Stimulated activated naive B cell treated with anti-CD40 and anti-IgM and Interleukin-4, amounts not matched to agents 10 μg/mL and 1 μg/mL and 100 μg/mL, for 72 hours (primary cell): ENCODE data around the gene OPALIN.

Experiments
- ATAC-seq, 2 donors: fragments of 150-1000 bp; cut with Tn5 transposase; replicated peaks; 2 replicates each; pipeline ENCODE4 v1.10.0; 2021; ENCODE audit warnings: moderate library complexity in 1 of 2
- DNase-seq: peaks from one replicate; pipeline ENCODE4 v3.0.0; 2021
- H3K27ac Mint-ChIP-seq: one replicate; pipeline ENCODE4 v1.8.0; 2022; ENCODE audit warnings: mild to moderate bottlenecking, mixed read lengths
- H3K27me3 Mint-ChIP-seq, 2 donors: one replicate each; pipeline ENCODE4 v1.8.0; 2022; ENCODE audit warnings: mixed read lengths in 2 of 2
- H3K36me3 Mint-ChIP-seq, 2 donors: one replicate each; pipeline ENCODE4 v1.8.0; 2022; ENCODE audit warnings: mixed read lengths in 2 of 2, mild to moderate bottlenecking in 1 of 2
- H3K4me1 Mint-ChIP-seq, 2 donors: one replicate each; pipeline ENCODE4 v1.8.0; 2022; ENCODE audit warnings: mixed read lengths in 2 of 2, mild to moderate bottlenecking in 1 of 2
- H3K4me3 Mint-ChIP-seq, 2 donors: one replicate each; pipeline ENCODE4 v1.8.0; 2022; ENCODE audit warnings: mild to moderate bottlenecking in 2 of 2, mixed read lengths in 2 of 2, moderate library complexity in 1 of 2
- H3K9me3 Mint-ChIP-seq, 2 donors: one replicate each; pipeline ENCODE4 v1.8.0; 2022; ENCODE audit warnings: mixed read lengths in 2 of 2, mild to moderate bottlenecking in 1 of 2

Gene OPALIN

DNA sequence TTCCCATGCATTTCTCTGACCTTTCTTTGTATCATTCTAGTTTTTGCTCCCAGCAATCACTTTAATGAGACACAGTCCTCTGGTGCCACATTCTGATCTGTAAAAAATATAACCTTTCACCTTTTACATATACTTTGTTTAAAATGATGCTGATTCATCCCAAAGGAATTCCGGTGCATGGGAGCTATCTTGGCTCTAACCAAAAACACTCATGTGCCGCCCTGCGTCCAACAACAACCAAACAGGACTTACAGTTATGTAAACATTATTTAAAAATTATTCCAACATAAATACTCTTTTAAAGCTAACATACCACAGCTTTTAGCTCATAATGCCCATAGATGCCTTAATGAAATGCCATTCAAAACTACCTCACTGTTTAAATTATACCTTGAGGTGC is 7.7 kb upstream of the OPALIN start:
- no peak overlapping the region for H3K27ac Mint-ChIP-seq
- no peaks in the 10 kb centered on the region for H3K27me3 Mint-ChIP-seq
- no peaks in the 10 kb centered on the region for H3K36me3 Mint-ChIP-seq
- no peak for DNase-seq
- H3K9me3 Mint-ChIP-seq, result no peaks in the 10 kb centered on the region
- H3K4me3 Mint-ChIP-seq, result no peak overlapping the region
- H3K4me1 Mint-ChIP-seq, result no peaks in the 10 kb centered on the region
- no peak for ATAC-seq

DNA sequence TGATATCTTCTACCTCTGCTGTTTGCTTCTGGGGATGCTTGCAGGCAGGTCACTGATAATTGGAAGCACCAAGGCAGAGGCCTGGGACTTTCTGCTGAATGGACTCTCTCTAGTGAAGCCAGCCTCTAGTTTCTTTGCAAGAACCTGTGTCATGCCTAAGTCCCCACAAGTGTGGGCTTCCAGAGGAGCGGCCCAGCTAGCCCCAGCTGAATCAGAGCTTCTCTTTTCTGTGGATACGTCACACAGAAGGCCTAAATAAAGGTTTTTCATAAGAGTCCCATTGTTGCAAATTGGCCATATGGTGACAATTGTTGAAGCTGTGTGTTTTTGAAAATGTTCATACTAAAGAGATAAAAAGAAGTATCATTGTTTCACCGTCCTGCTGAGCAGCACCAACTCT is 6.8 kb upstream of the OPALIN start:
- no peak overlapping the region for H3K27ac Mint-ChIP-seq
- DNase-seq (no peak), ATAC-seq (no peak)
- no peaks in the 10 kb centered on the region for H3K4me1 Mint-ChIP-seq
- H3K4me3 Mint-ChIP-seq, result no peak overlapping the region
- H3K36me3 Mint-ChIP-seq, result no peaks in the 10 kb centered on the region
- no peaks in the 10 kb centered on the region for H3K27me3 Mint-ChIP-seq
- H3K9me3 Mint-ChIP-seq, result no peaks in the 10 kb centered on the region

GRCh38 chr10:96360766-96361165 is 2.0 kb upstream of the OPALIN start:
- ATAC-seq, result no peak
- Mint-ChIP-seq H3K4me1 (peaks cover 0 to 2% of the 10 kb centered on the region in 2 donors), H3K9me3 (no peaks in the 10 kb centered on the region), H3K4me3 (no peak overlapping the region), H3K27me3 (peaks cover 0 to 19% of the 10 kb centered on the region in 2 donors), H3K36me3 (no peaks in the 10 kb centered on the region), H3K27ac (no peak overlapping the region)
- DNase-seq, result no peak

- Mint-ChIP-seq H3K4me1 (peaks cover 0 to 2% of the 10 kb centered on the region in 2 donors), H3K27ac (no peak overlapping the region), H3K27me3 (peaks cover under 1 to 19% of the 10 kb centered on the region in 2 donors), H3K36me3 (no peaks in the 10 kb centered on the region), H3K9me3 (no peaks in the 10 kb centered on the region), H3K4me3 (no peak overlapping the region)
- ATAC-seq (no peak), DNase-seq (no peak)
Observed at GRCh38 chr10:96360331-96360730, 1.5 kb upstream of the OPALIN start.

- H3K27ac Mint-ChIP-seq, result no peak overlapping the region
- H3K27me3 Mint-ChIP-seq, result peaks cover 4 to 19% of the 10 kb centered on the region in 2 donors
- H3K36me3 Mint-ChIP-seq, result no peaks in the 10 kb centered on the region
- peaks cover 0 to 2% of the 10 kb centered on the region in 2 donors for H3K4me1 Mint-ChIP-seq
- no peak for ATAC-seq
- no peak overlapping the region for H3K4me3 Mint-ChIP-seq
- no peaks in the 10 kb centered on the region for H3K9me3 Mint-ChIP-seq
- DNase-seq, result no peak
Observed at GRCh38 chr10:96359616-96360015, 814 bp upstream of the OPALIN start.

GRCh38 chr10:96357038-96357620 is 1.7 kb downstream of the OPALIN start:
- DNase-seq (no peak), ATAC-seq (no peak)
- no peak overlapping the region for H3K27ac Mint-ChIP-seq
- no peaks in the 10 kb centered on the region for H3K9me3 Mint-ChIP-seq
- H3K36me3 Mint-ChIP-seq, result no peaks in the 10 kb centered on the region
- H3K27me3 Mint-ChIP-seq, result peaks cover 10 to 19% of the 10 kb centered on the region in 2 donors
- no peak overlapping the region for H3K4me3 Mint-ChIP-seq
- peaks cover 0 to 2% of the 10 kb centered on the region in 2 donors for H3K4me1 Mint-ChIP-seq

DNA sequence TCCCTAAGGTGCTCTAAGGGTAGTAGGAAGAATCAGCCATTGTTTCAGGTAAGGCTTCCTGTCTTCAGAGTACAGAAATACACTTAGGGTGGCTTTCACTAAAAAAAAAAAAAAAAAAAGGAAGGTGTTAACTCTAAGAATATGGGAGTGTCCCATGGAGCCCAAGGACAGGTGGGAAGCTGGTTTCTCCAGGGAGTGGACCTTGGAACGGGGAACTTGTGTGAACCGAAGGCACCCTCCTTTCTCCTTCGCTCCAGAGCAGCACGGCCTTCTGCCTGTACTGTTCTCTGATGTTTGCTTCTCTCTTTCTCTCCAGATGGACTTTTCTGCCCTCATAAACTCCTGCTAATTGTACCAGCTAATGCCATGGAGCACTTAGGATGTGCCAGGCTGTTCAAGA is 6.2 kb downstream of the OPALIN start:
- H3K4me3 Mint-ChIP-seq, result no peak overlapping the region
- peaks cover 10 to 11% of the 10 kb centered on the region in 2 donors for H3K27me3 Mint-ChIP-seq
- no peak for ATAC-seq

GRCh38 chr10:96352027-96352426 is 6.8 kb downstream of the OPALIN start:
- Mint-ChIP-seq H3K4me3 (no peak overlapping the region), H3K4me1 (no peaks in the 10 kb centered on the region), H3K27ac (no peak overlapping the region), H3K36me3 (peaks cover 0 to 5% of the 10 kb centered on the region in 2 donors), H3K27me3 (peaks cover 10% of the 10 kb centered on the region in 2 donors), H3K9me3 (peaks cover 0 to 3% of the 10 kb centered on the region in 2 donors)
- ATAC-seq, result no peak
- no peak for DNase-seq

More for the DNA sequence above, 6.2 kb downstream of the OPALIN start:
- Mint-ChIP-seq H3K36me3 (no peaks in the 10 kb centered on the region), H3K4me1 (no peaks in the 10 kb centered on the region), H3K9me3 (no peaks in the 10 kb centered on the region), H3K27ac (no peak overlapping the region)
- DNase-seq, result no peak

GRCh38 chr10:96346295-96346694 is 12.5 kb downstream of the OPALIN start:
- ATAC-seq, result no peak
- H3K27me3 Mint-ChIP-seq, result no peaks in the 10 kb centered on the region
- peaks cover 6 to 10% of the 10 kb centered on the region in 2 donors for H3K36me3 Mint-ChIP-seq
- H3K4me1 Mint-ChIP-seq, result peaks cover 8 to 21% of the 10 kb centered on the region in 2 donors
- H3K27ac Mint-ChIP-seq, result no peak overlapping the region
- H3K9me3 Mint-ChIP-seq, result peaks cover 7 to 12% of the 10 kb centered on the region in 2 donors
- DNase-seq, result no peak
- H3K4me3 Mint-ChIP-seq, result no peak overlapping the region

GRCh38 chr10:96345222-96345621 is 13.6 kb downstream of the OPALIN start:
- DNase-seq (no peak), ATAC-seq (no peak)
- Mint-ChIP-seq H3K4me1 (peaks cover 8 to 21% of the 10 kb centered on the region in 2 donors), H3K27me3 (no peaks in the 10 kb centered on the region), H3K27ac (no peak overlapping the region), H3K36me3 (peaks cover 6 to 10% of the 10 kb centered on the region in 2 donors), H3K9me3 (peaks cover 7 to 12% of the 10 kb centered on the region in 2 donors), H3K4me3 (no peak overlapping the region)

DNA sequence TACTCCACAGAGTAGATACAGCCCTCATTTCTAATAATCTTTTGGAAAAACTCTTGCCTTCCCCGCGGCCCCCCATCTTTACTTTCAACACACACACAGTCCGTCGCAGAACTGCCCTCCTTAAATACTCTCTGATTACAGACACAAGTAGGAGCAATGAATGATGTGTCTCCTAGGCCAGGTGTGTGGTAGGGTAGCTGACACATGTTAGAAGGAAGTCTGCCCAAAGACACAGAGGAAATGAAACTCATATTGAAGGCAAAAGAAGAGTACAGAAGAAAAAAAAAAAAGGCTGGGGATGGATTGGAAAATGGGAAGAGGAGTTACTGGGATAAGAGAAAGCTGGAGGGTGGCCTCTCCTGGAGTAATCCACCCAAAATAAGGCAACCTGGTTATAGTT is 14.6 kb downstream of the OPALIN start:
- Mint-ChIP-seq H3K27ac (peak overlapping the region; percentile 4), H3K36me3 (peaks cover 6 to 10% of the 10 kb centered on the region in 2 donors), H3K4me3 (no peak overlapping the region), H3K27me3 (no peaks in the 10 kb centered on the region), H3K4me1 (peaks cover 8 to 21% of the 10 kb centered on the region in 2 donors), H3K9me3 (peaks cover 7 to 12% of the 10 kb centered on the region in 2 donors)
- no peak for DNase-seq
- peak; percentile 41 to 55 for ATAC-seq

DNA sequence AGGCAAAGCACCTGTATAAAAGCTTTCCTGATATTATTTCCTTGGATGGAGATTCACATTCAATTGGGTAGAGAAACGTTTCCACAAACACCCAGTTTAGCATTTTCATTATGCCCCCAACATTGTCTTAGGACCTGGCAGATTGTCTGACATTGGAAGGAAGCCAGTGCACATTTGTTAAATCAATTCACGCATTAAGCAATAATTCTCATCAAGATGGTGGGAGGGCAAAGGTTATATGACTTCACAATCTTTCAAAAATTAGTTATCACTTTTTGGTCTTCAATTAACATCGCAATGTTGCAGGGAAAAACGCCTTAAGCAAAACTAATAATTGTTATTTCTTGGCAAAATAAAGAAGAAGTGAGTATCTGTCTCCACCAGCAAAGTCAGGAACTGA is 16.4 kb downstream of the OPALIN start:
- H3K27ac Mint-ChIP-seq, result no peak overlapping the region
- H3K36me3 Mint-ChIP-seq, result peaks cover 6 to 9% of the 10 kb centered on the region in 2 donors
- H3K9me3 Mint-ChIP-seq, result peaks cover 7 to 10% of the 10 kb centered on the region in 2 donors
- no peak overlapping the region for H3K4me3 Mint-ChIP-seq
- peaks cover 8 to 21% of the 10 kb centered on the region in 2 donors for H3K4me1 Mint-ChIP-seq
- H3K27me3 Mint-ChIP-seq, result no peaks in the 10 kb centered on the region
- ATAC-seq (no peak), DNase-seq (no peak)

- peaks cover 7 to 9% of the 10 kb centered on the region in 2 donors for H3K9me3 Mint-ChIP-seq
- ATAC-seq, result peak; percentile 52 to 73
Observed at GRCh38 chr10:96341219-96342182, 17.3 kb downstream of the OPALIN start.

DNA sequence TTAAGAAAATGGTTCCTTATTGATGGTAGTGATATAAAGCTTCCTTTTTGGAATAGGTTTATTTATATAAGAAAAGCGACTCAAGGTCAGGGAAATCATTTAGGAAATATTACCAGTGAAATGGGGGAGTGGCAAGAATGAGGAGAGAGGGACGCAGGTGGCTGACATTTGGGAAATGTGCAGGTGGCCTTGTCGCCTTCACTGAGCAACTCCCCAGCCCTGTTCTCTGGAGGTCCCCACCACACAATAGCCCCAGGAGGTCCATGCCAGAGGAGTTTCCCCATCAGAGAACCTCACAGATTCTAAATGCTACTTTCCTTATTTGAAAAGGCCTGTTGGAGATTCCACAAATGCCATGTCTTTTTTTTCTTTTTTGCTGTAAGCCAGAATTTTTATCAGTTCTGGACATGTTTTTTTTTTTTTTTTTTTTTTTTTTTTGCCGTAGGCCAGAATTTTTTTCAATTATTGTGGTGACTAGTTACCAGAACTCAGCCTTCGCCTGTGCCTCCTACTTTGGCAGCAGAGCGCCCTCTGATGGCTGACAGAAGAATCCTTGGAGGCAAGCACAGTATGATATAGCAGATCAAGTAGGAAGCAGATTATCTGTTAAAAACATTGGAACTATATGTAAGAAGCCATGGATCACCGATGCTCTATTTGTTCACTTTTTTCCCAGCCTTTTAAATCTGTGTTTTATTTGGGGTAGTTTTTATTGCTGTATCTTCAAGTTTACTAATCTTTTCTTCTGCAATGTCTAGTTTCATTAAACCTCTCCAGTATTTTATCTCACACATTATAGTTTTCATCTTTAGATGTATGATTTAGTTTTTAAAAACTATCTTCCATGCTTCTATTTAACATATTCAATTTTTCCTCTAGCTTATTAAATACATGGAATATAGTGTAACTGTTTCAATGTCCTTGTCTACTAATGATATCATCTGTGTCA is 18.6 kb downstream of the OPALIN start:
- ATAC-seq (peak; percentile 87 to 88), DNase-seq (peak; percentile 36)
- peaks cover 0 to 2% of the 10 kb centered on the region in 2 donors for H3K36me3 Mint-ChIP-seq
- H3K4me1 Mint-ChIP-seq, result peaks cover 8 to 18% of the 10 kb centered on the region in 2 donors
- no peak overlapping the region for H3K4me3 Mint-ChIP-seq
- no peaks in the 10 kb centered on the region for H3K27me3 Mint-ChIP-seq
- H3K9me3 Mint-ChIP-seq, result no peaks in the 10 kb centered on the region
- H3K27ac Mint-ChIP-seq, result no peak overlapping the region

More at GRCh38 chr10:96341219-96342182, 17.3 kb downstream of the OPALIN start:
- Mint-ChIP-seq H3K27ac (peak overlapping the region; percentile 3), H3K36me3 (peaks cover 4 to 6% of the 10 kb centered on the region in 2 donors), H3K4me1 (peaks cover 8 to 21% of the 10 kb centered on the region in 2 donors), H3K4me3 (no peak overlapping the region), H3K27me3 (no peaks in the 10 kb centered on the region)
- DNase-seq, result peak; percentile 4
